ENCODE data around the gene HABP4.

The HABP4 gene

GRCh38 chr9:96524045-96524444 is 74.1 kb downstream of the HABP4 start:
- no peaks in the 10 kb centered on the region for H3K9me3 ChIP-seq (ENCODE audit: control insufficient read depth, insufficient read depth, low read depth, low read length)
- no peak overlapping the region for H3K4me3 ChIP-seq (ENCODE audit: low read depth, low read length)
- H3K27me3 ChIP-seq (ENCODE audit: control insufficient read depth, insufficient read depth, low read length), result no peaks in the 10 kb centered on the region

GRCh38 chr9:96524764-96525163 is 74.8 kb downstream of the HABP4 start:
- H3K27me3 ChIP-seq (ENCODE audit: control insufficient read depth, insufficient read depth, low read length), result no peaks in the 10 kb centered on the region
- H3K27ac ChIP-seq (ENCODE audit: low read depth, low read length), result no peak overlapping the region
- H3K9me3 ChIP-seq (ENCODE audit: control insufficient read depth, insufficient read depth, low read depth, low read length), result no peaks in the 10 kb centered on the region
- no peaks in the 10 kb centered on the region for H3K4me1 ChIP-seq (ENCODE audit: control insufficient read depth, insufficient read depth, low read length)
- peaks cover 43% of the 10 kb centered on the region for H3K36me3 ChIP-seq (ENCODE audit: control insufficient read depth, insufficient read depth, low read length)
- no peak overlapping the region for H3K9ac ChIP-seq (ENCODE audit: low read length)
- no peak overlapping the region for H3K4me3 ChIP-seq (ENCODE audit: low read depth, low read length)

More at GRCh38 chr9:96524045-96524444, 74.1 kb downstream of the HABP4 start:
- Histone ChIP-seq H3K4me1 (ENCODE audit: control insufficient read depth, insufficient read depth, low read length) (no peaks in the 10 kb centered on the region), H3K36me3 (ENCODE audit: control insufficient read depth, insufficient read depth, low read length) (peaks cover 47% of the 10 kb centered on the region), H3K9ac (ENCODE audit: low read length) (no peak overlapping the region), H3K27ac (ENCODE audit: low read depth, low read length) (no peak overlapping the region)

GRCh38 chr9:96532173-96532572 is 82.2 kb downstream of the HABP4 start:
- H3K4me1 ChIP-seq (ENCODE audit: control insufficient read depth, insufficient read depth, low read length), result no peaks in the 10 kb centered on the region
- H3K27ac ChIP-seq (ENCODE audit: low read depth, low read length), result no peak overlapping the region
- peaks cover 44% of the 10 kb centered on the region for H3K36me3 ChIP-seq (ENCODE audit: control insufficient read depth, insufficient read depth, low read length)
- no peak overlapping the region for H3K4me3 ChIP-seq (ENCODE audit: low read depth, low read length)
- H3K27me3 ChIP-seq (ENCODE audit: control insufficient read depth, insufficient read depth, low read length), result no peaks in the 10 kb centered on the region
- H3K9ac ChIP-seq (ENCODE audit: low read length), result no peak overlapping the region
- H3K9me3 ChIP-seq (ENCODE audit: control insufficient read depth, insufficient read depth, low read depth, low read length), result peaks cover 5% of the 10 kb centered on the region; the same call in 1 of the 2 replicates

GRCh38 chr9:96540106-96540505 is 90.1 kb downstream of the HABP4 start:
- peaks cover 4% of the 10 kb centered on the region; the same call in 1 of the 2 replicates for H3K4me1 ChIP-seq (ENCODE audit: control insufficient read depth, insufficient read depth, low read length)
- H3K9me3 ChIP-seq (ENCODE audit: control insufficient read depth, insufficient read depth, low read depth, low read length), result no peaks in the 10 kb centered on the region
- no peak overlapping the region for H3K9ac ChIP-seq (ENCODE audit: low read length)
- no peak overlapping the region for H3K27ac ChIP-seq (ENCODE audit: low read depth, low read length)
- H3K4me3 ChIP-seq (ENCODE audit: low read depth, low read length), result no peak overlapping the region
- H3K36me3 ChIP-seq (ENCODE audit: control insufficient read depth, insufficient read depth, low read length), result peaks cover 30% of the 10 kb centered on the region
- no peaks in the 10 kb centered on the region for H3K27me3 ChIP-seq (ENCODE audit: control insufficient read depth, insufficient read depth, low read length)

Data from HUES6 (cell line).